GM21360 (cell line): ENCODE data around the gene CCNB3.

Experiments used
- ATAC-seq: cut with Tn5 transposase; IDR thresholded peaks from one replicate; pipeline ENCODE4 v1.9.1; 2021; ENCODE audit warnings: mild to moderate bottlenecking, moderate library complexity; ENCODE audit not compliant: unreplicated experiment

CCNB3 gene

GRCh38 chrX:50372966-50373365 lies 168.4 kb downstream of the CCNB3 start:
- ATAC-seq, result no peak

GRCh38 chrX:50375481-50376267 lies 171.1 kb downstream of the CCNB3 start:
- ATAC-seq, result no peak

GRCh38 chrX:50381729-50382415 lies 177.3 kb downstream of the CCNB3 start:
- no peak for ATAC-seq

- no peak for ATAC-seq
Measured at GRCh38 chrX:50386520-50386919, 182.0 kb downstream of the CCNB3 start.

GRCh38 chrX:50393902-50394301 lies 189.3 kb downstream of the CCNB3 start:
- no peak for ATAC-seq
